ENCODE results near the gene ATP2C2.
A peak's percentile ranks its signal among the peaks of the same experiment; 100 is the strongest.

ATP2C2 gene

DNA sequence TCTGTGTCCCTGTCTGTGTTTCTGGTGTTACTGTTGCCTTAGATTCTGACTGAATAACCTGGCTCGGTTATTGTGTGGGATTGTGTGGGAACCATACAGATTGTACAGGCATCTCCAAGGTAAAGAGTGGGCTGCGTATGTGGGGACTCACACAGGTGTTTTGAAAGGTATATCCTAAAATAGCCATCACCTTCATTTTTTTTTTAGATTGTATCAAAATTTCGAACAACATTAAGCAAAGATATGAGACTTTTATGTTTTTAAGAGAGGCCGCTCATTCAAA is 53.5 kb downstream of the ATP2C2 start:
- no peak overlapping the region for H3K4me3 ChIP-seq (ENCODE audit: insufficient read length, low read depth)
- H3K27me3 ChIP-seq (ENCODE audit: insufficient read depth, insufficient read length): no peaks in the 10 kb centered on the region

DNA sequence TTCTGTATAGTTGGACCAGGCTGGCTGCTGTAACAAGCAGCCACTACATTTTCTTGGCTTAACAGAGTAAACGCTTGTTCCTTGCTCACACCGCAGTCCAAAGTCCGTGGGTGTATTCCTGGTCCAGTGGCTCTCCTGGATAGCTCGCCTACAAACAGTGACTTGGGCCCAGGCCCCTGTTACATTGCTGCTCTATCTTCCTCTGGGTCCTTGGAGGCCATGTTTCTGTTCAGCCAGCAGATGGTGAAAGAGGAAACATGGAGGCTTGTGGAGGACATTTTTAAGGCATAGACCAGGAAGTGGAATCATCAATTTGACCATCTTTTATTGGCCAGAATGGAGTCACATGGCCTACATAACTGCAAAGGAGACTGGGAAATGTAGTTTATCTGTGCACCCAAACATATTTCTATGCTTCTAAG is 55.1 kb downstream of the ATP2C2 start:
- no peaks in the 10 kb centered on the region for H3K36me3 ChIP-seq (ENCODE audit: insufficient read depth, insufficient read length, low read length)
- H3K27me3 ChIP-seq (ENCODE audit: insufficient read depth, insufficient read length): no peaks in the 10 kb centered on the region
- H3K4me3 ChIP-seq (ENCODE audit: insufficient read length, low read depth): no peak overlapping the region

More for the DNA sequence above, 53.5 kb downstream of the ATP2C2 start:
- H3K36me3 ChIP-seq (ENCODE audit: insufficient read depth, insufficient read length, low read length): no peaks in the 10 kb centered on the region
- H3K9ac ChIP-seq (ENCODE audit: insufficient read length, low read depth): no peak overlapping the region
- DNase-seq (ENCODE audit: low read depth, low spot score): no peak
- peaks cover 10% of the 10 kb centered on the region; the same call in 1 of the 2 replicates for H3K9me3 ChIP-seq (ENCODE audit: insufficient read depth, low read length)
- TF ChIP-seq SUZ12 (IDR thresholded peaks at IDR 0.05; ENCODE audit: extremely low read depth, insufficient read depth, insufficient read length) (no peak), YY1 (IDR thresholded peaks at IDR 0.05; ENCODE audit: insufficient read depth, insufficient read length) (no peak), ZNF274 (IDR thresholded peaks at IDR 0.05; ENCODE audit: low read depth, low read length) (no peak)
- no peaks in the 10 kb centered on the region for H3K4me1 ChIP-seq (ENCODE audit: insufficient read depth, insufficient read length)

DNA sequence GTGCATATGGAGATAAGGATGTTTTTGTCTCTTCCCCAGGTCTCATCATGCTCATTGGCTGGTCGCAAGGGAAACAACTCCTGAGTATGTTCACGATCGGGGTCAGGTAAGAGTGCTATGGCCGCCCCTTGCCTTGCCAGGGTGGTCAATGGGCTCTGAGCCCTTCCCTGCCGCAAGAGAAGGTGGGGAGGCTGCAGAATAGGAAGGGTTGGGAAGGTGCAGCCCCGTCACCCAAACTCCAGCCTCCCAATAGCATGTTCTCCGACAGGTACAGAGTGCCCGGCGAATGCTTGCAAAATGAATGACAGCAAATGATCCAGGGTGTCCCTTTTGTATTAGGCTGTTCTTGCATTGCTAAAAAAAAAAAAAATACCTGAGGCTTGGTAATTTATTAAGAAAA is 57.4 kb downstream of the ATP2C2 start:
- Histone ChIP-seq H3K27me3 (ENCODE audit: insufficient read depth, insufficient read length) (no peaks in the 10 kb centered on the region), H3K4me1 (ENCODE audit: insufficient read depth, insufficient read length) (no peaks in the 10 kb centered on the region), H3K36me3 (ENCODE audit: insufficient read depth, insufficient read length, low read length) (no peaks in the 10 kb centered on the region), H3K9me3 (ENCODE audit: insufficient read depth, low read length) (peaks cover 10% of the 10 kb centered on the region; the same call in 1 of the 2 replicates), H3K9ac (ENCODE audit: insufficient read length, low read depth) (no peak overlapping the region), H3K4me3 (ENCODE audit: insufficient read length, low read depth) (no peak overlapping the region)
- TF ChIP-seq SUZ12 (IDR thresholded peaks at IDR 0.05; ENCODE audit: extremely low read depth, insufficient read depth, insufficient read length): no peak
- TF ChIP-seq ZNF274 (IDR thresholded peaks at IDR 0.05; ENCODE audit: low read depth, low read length): no peak
- no peak for TF ChIP-seq YY1 (IDR thresholded peaks at IDR 0.05; ENCODE audit: insufficient read depth, insufficient read length)
- no peak for DNase-seq (ENCODE audit: low read depth, low spot score)

More for the DNA sequence above, 55.1 kb downstream of the ATP2C2 start:
- Histone ChIP-seq H3K4me1 (ENCODE audit: insufficient read depth, insufficient read length) (no peaks in the 10 kb centered on the region), H3K9me3 (ENCODE audit: insufficient read depth, low read length) (peaks cover 10% of the 10 kb centered on the region; the same call in 1 of the 2 replicates), H3K9ac (ENCODE audit: insufficient read length, low read depth) (no peak overlapping the region)
- peak; percentile 35 for DNase-seq (ENCODE audit: low read depth, low spot score)
- no peak for TF ChIP-seq ZNF274 (IDR thresholded peaks at IDR 0.05; ENCODE audit: low read depth, low read length)
- no peak for TF ChIP-seq SUZ12 (IDR thresholded peaks at IDR 0.05; ENCODE audit: extremely low read depth, insufficient read depth, insufficient read length)
- TF ChIP-seq YY1 (IDR thresholded peaks at IDR 0.05; ENCODE audit: insufficient read depth, insufficient read length): peak; percentile 41

DNA sequence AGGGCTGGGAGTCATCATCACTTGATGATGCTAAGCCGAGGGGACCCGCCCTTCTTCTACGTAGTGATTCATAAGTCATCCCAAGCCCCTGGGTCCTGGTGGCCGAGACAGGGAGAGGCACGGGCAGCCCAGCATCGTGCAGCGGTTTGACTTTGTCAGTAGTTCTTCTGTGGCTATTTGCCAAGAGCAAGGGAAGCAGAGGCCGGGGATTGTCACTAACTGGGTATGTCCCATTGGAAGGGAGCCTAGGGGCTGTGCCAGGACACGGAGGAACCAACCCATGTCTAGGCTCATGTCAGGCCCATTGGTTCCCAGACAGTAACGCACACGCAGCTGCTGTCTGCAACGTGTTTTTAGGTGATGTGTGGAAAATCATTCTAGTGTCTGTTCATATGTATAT is 58.5 kb downstream of the ATP2C2 start:
- TF ChIP-seq YY1 (IDR thresholded peaks at IDR 0.05; ENCODE audit: insufficient read depth, insufficient read length) (no peak), SUZ12 (IDR thresholded peaks at IDR 0.05; ENCODE audit: extremely low read depth, insufficient read depth, insufficient read length) (no peak), ZNF274 (IDR thresholded peaks at IDR 0.05; ENCODE audit: low read depth, low read length) (no peak)
- DNase-seq (ENCODE audit: low read depth, low spot score): no peak
- H3K36me3 ChIP-seq (ENCODE audit: insufficient read depth, insufficient read length, low read length): no peaks in the 10 kb centered on the region
- no peak overlapping the region for H3K9ac ChIP-seq (ENCODE audit: insufficient read length, low read depth)
- H3K9me3 ChIP-seq (ENCODE audit: insufficient read depth, low read length): peaks cover 10% of the 10 kb centered on the region; the same call in 1 of the 2 replicates
- H3K4me3 ChIP-seq (ENCODE audit: insufficient read length, low read depth): no peak overlapping the region
- no peaks in the 10 kb centered on the region for H3K4me1 ChIP-seq (ENCODE audit: insufficient read depth, insufficient read length)
- no peaks in the 10 kb centered on the region for H3K27me3 ChIP-seq (ENCODE audit: insufficient read depth, insufficient read length)

DNA sequence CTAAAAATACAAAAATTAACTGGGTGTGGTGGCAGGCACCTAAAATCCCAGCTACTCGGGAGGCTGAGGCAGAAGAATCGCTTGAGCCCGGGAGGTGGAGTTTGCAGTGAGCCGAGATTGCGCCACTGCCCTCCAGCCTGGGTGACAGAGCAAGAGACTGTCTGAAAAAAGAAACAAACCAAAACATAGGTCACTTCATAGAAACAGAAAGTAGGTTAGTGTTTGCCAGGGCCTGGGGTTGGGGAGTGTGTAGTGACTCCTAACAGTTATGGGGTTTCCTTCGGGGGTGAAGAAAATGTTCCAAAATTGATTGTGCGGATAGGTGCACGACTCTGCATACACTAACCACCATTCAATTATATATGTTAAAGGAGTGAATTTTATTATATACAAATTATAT is 59.2 kb downstream of the ATP2C2 start:
- Histone ChIP-seq H3K27me3 (ENCODE audit: insufficient read depth, insufficient read length) (no peaks in the 10 kb centered on the region), H3K36me3 (ENCODE audit: insufficient read depth, insufficient read length, low read length) (no peaks in the 10 kb centered on the region), H3K9ac (ENCODE audit: insufficient read length, low read depth) (no peak overlapping the region), H3K4me1 (ENCODE audit: insufficient read depth, insufficient read length) (no peaks in the 10 kb centered on the region), H3K4me3 (ENCODE audit: insufficient read length, low read depth) (no peak overlapping the region), H3K9me3 (ENCODE audit: insufficient read depth, low read length) (peaks cover 10% of the 10 kb centered on the region; the same call in 1 of the 2 replicates)
- TF ChIP-seq SUZ12 (IDR thresholded peaks at IDR 0.05; ENCODE audit: extremely low read depth, insufficient read depth, insufficient read length) (no peak), YY1 (IDR thresholded peaks at IDR 0.05; ENCODE audit: insufficient read depth, insufficient read length) (no peak), ZNF274 (IDR thresholded peaks at IDR 0.05; ENCODE audit: low read depth, low read length) (no peak)
- DNase-seq (ENCODE audit: low read depth, low spot score): no peak

DNA sequence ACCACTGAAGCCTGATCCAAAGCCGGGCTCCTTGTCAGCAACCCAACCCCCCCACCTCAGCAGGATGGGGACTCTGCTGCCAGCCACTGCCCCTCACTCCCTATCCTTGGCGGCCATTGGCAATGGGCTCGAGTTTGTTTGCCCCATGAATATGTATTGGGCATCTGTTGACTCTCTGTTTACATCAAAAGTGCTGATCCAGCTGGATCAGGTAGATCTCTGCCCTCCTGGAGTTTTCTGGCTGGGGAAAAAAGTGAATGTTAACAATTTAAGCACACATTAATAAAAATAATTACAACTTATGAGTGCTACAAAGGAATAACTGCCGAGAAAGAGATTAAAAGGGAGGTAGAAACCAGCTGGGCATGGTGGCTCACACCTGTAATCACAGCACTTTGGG is 62.5 kb downstream of the ATP2C2 start:
- no peak overlapping the region for H3K9ac ChIP-seq (ENCODE audit: insufficient read length, low read depth)
- no peak overlapping the region for H3K4me3 ChIP-seq (ENCODE audit: insufficient read length, low read depth)
- no peak for DNase-seq (ENCODE audit: low read depth, low spot score)
- H3K36me3 ChIP-seq (ENCODE audit: insufficient read depth, insufficient read length, low read length): no peaks in the 10 kb centered on the region
- TF ChIP-seq SUZ12 (IDR thresholded peaks at IDR 0.05; ENCODE audit: extremely low read depth, insufficient read depth, insufficient read length): no peak
- TF ChIP-seq YY1 (IDR thresholded peaks at IDR 0.05; ENCODE audit: insufficient read depth, insufficient read length): no peak
- no peak for TF ChIP-seq ZNF274 (IDR thresholded peaks at IDR 0.05; ENCODE audit: low read depth, low read length)
- no peaks in the 10 kb centered on the region for H3K4me1 ChIP-seq (ENCODE audit: insufficient read depth, insufficient read length)
- H3K27me3 ChIP-seq (ENCODE audit: insufficient read depth, insufficient read length): no peaks in the 10 kb centered on the region
- H3K9me3 ChIP-seq (ENCODE audit: insufficient read depth, low read length): no peaks in the 10 kb centered on the region

DNA sequence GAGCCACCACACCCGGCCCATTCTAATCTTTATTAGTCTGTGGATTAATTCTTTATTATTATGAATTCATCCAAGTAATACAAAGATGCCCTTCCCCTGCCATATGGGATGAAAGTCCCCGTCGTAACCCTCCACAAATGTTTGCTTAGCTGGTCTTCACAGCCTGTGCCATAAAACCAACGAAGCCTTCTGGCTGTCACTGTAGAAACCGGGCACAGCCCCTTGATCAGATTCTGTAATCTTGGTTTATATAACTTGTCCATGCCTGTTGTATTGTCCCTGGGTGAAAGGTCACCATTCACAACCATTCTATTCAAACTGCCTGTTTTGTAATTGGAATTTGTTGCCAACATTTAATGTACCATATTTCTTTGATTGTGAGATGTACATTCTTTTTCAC is 66.5 kb downstream of the ATP2C2 start:
- Histone ChIP-seq H3K9me3 (ENCODE audit: insufficient read depth, low read length) (no peaks in the 10 kb centered on the region), H3K4me3 (ENCODE audit: insufficient read length, low read depth) (no peak overlapping the region), H3K36me3 (ENCODE audit: insufficient read depth, insufficient read length, low read length) (no peaks in the 10 kb centered on the region), H3K27me3 (ENCODE audit: insufficient read depth, insufficient read length) (no peaks in the 10 kb centered on the region), H3K9ac (ENCODE audit: insufficient read length, low read depth) (no peak overlapping the region), H3K4me1 (ENCODE audit: insufficient read depth, insufficient read length) (no peaks in the 10 kb centered on the region)
- DNase-seq (ENCODE audit: low read depth, low spot score): no peak
- TF ChIP-seq ZNF274 (IDR thresholded peaks at IDR 0.05; ENCODE audit: low read depth, low read length) (no peak), SUZ12 (IDR thresholded peaks at IDR 0.05; ENCODE audit: extremely low read depth, insufficient read depth, insufficient read length) (no peak), YY1 (IDR thresholded peaks at IDR 0.05; ENCODE audit: insufficient read depth, insufficient read length) (no peak)
